Spleen (tissue), 13 donors: Measurements from ENCODE around the gene IL9. TPM values are rescaled to one million over a fixed set of nuclear protein-coding genes. Genes with fewer than 3 reads are reported as not detected.

ENCODE experiments used
- DNase-seq: peaks from one replicate; pipeline ENCODE4 v3.0.0-alpha.2; 2020
- H3K27ac ChIP-seq, 8 donors: fragments of 200-600 bp; sonication (generic) in 7 of 8; 1 replicate in 4 of 8; 2 replicates in 4 of 8; pipeline versions ENCODE4 v1.5.0 to v1.8.0; 2016 to 2021; ENCODE audit warnings: inconsistent platforms in 4 of 8, mild to moderate bottlenecking in 4 of 8, moderate library complexity in 1 of 8
- H3K27me3 ChIP-seq, 7 donors: fragments of 200-600 bp; sonication (generic) in 6 of 7; replicated peaks in 1 of 7; 1 replicate in 4 of 7; 2 replicates in 3 of 7; pipeline versions ENCODE4 v1.5.0 to v1.8.0; 2016 to 2021; ENCODE audit warnings: inconsistent platforms in 3 of 7, mild to moderate bottlenecking in 1 of 7
- H3K36me3 ChIP-seq, 6 donors: fragments of 200-600 bp; sonication (generic) in 5 of 6; 1 replicate in 4 of 6; 2 replicates in 2 of 6; pipeline versions ENCODE4 v1.5.0 to v1.8.0; 2016 to 2021; ENCODE audit warnings: inconsistent platforms in 2 of 6
- H3K4me1 ChIP-seq, 6 donors: fragments of 200-600 bp; sonication (generic) in 5 of 6; 1 replicate in 3 of 6; 2 replicates in 3 of 6; pipeline versions ENCODE4 v1.5.0 to v1.8.0; 2016 to 2021; ENCODE audit warnings: inconsistent platforms in 3 of 6
- H3K4me3 ChIP-seq, 8 donors: fragments of 200-600 bp; sonication (generic) in 7 of 8; 1 replicate in 4 of 8; 2 replicates in 4 of 8; pipeline versions ENCODE4 v1.5.0 to v1.8.0; 2016 to 2021; ENCODE audit warnings: inconsistent platforms in 4 of 8, mild to moderate bottlenecking in 4 of 8, moderate library complexity in 2 of 8
- H3K9me3 ChIP-seq, 8 donors: fragments of 200-600 bp; sonication (generic) in 7 of 8; 1 replicate in 4 of 8; 2 replicates in 4 of 8; pipeline versions ENCODE4 v1.5.0 to v1.8.0; 2016 to 2021; ENCODE audit warnings: inconsistent platforms in 4 of 8
- POLR2A ChIP-seq, 3 donors: fragments of 450-650 bp; IDR thresholded peaks; one replicate each; pipeline ENCODE4 v1.5.1; 2017; ENCODE audit warnings: antibody characterized with exemption in 3 of 3, mild to moderate bottlenecking in 1 of 3
- POLR2AphosphoS5 ChIP-seq, 3 donors: sonication (generic); formaldehyde crosslinking; IDR thresholded peaks; one replicate each; pipeline ENCODE4 v1.5.1; 2017; ENCODE audit warnings: antibody characterized with exemption in 3 of 3
- WGBS, 5 donors: extraction: QIAGEN DNeasy Blood & Tissue Kit in 3 of 5; methylation state at CpG; one replicate each; pipeline versions ENCODE4 v1.1.5 to v1.1.7; 2013 to 2018; 5-methylcytosine and 5-hydroxymethylcytosine counted together
- intact Hi-C: fragments of 100-400 bp; cut with DNase I; formaldehyde crosslinking; loops from one replicate; pipeline ENCODE4 v1.15.0; 2023; ENCODE audit warnings: low total_unique reads
- long read RNA-seq, 2 donors: transcript quantifications; one replicate each; lab custom pipeline, GENCODE V29; 2026
- polyA plus RNA-seq, 3 donors: library from polyadenylated mRNA; stranded (reverse); fragments of 200-250 nt; gene quantifications; one replicate each; pipeline ENCODE4 v1.2.1, GENCODE V29; 2013
- total RNA-seq, 7 donors: library from RNA; depleted of rRNA in 3 of 7; stranded (reverse); fragments of >200 nt in 3 of 7; fragmentation: NEBNext Ultra II Directional in 4 of 7; extraction: Animal tissue kit (Norgen Biotek cat#: 25700) in 4 of 7; gene quantifications; one replicate each; pipeline versions ENCODE4 v1.1.0 to v1.2.1, GENCODE V29; 2016 to 2021
- TF ChIP-seq, protein P1 (sequence below), 11 experiments: fragments of 200-600 bp in 7 of 11; fragments of 450-650 bp in 4 of 11; sonication (generic) in 4 of 11; IDR thresholded peaks in 8 of 11; conservative IDR thresholded peaks in 3 of 11; 1 replicate in 7 of 11; 2 replicates in 4 of 11; pipeline versions ENCODE4 v1.4.0 to v1.8.0; 2016 to 2021; ENCODE audit warnings: antibody characterized with exemption in 11 of 11, inconsistent platforms in 4 of 11, mild to moderate bottlenecking in 1 of 11
- donor health status: healthy with polysubstance abuse.
- donor health status: DM: no; HTN: no; CAD: no; lungs with moderate emphysema.
- donor health status: DM: no; HTN: no; CAD: no.
- donor health status: Bipolar disorder and iron deficiency.
- donor health status: healthy.
- donor health status: DM: no; HTN: no; CAD: no.
- donor health status: DM: yes; HTN: yes; CAD: no.

IL9 gene
- total RNA-seq (not detected), polyA plus RNA-seq (not detected)
- long read RNA-seq, donor 1 = 0 reads
- long read RNA-seq, donor 2 = 0 reads

DNA sequence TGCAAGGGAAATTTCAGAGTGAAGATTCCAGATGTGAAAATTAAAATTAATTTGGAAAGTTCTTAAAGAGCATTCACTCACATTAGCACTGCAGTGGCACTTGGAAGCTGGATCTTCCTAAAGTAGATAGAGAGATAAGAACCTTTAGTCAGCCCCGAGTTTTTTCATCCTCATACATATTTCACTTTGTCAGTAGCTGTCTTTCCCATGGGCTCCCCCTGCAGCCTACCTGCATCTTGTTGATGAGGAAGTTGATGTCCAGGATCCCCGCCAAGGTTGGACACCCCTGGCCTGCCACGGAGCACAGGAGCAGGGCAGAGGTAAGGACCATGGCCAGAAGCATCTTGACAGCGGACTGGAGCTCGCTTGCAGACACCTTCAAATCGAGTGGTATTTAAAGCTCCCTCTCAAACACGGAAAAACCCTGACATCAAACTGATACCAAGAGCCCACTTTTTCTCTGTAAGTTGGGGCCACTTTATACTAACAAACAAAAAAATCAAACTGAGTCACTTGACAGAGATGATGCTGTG is at the start of gene IL9:
IL9 (minus strand) TSS at position 368 of the 533 bp plus-strand sequence; CDS start at position 343, 25 bp downstream.
- intact Hi-C loops = no loop called here
- H3K27me3 ChIP-seq = peaks cover 0 to 49% (median 0%) of the 10 kb centered on the region in 7 donors
- no peak for TF ChIP-seq POLR2A (IDR thresholded peaks at IDR 0.05)
- TF ChIP-seq, protein P1, sequence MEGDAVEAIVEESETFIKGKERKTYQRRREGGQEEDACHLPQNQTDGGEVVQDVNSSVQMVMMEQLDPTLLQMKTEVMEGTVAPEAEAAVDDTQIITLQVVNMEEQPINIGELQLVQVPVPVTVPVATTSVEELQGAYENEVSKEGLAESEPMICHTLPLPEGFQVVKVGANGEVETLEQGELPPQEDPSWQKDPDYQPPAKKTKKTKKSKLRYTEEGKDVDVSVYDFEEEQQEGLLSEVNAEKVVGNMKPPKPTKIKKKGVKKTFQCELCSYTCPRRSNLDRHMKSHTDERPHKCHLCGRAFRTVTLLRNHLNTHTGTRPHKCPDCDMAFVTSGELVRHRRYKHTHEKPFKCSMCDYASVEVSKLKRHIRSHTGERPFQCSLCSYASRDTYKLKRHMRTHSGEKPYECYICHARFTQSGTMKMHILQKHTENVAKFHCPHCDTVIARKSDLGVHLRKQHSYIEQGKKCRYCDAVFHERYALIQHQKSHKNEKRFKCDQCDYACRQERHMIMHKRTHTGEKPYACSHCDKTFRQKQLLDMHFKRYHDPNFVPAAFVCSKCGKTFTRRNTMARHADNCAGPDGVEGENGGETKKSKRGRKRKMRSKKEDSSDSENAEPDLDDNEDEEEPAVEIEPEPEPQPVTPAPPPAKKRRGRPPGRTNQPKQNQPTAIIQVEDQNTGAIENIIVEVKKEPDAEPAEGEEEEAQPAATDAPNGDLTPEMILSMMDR (IDR thresholded peaks at IDR 0.05 in 8 of 11, conservative IDR thresholded peaks at IDR 0.05 in 3 of 11) = no peak
- TF ChIP-seq POLR2AphosphoS5 (IDR thresholded peaks at IDR 0.05) = no peak
- H3K36me3 ChIP-seq = no peaks in the 10 kb centered on the region
- H3K27ac ChIP-seq = no peak within 1 kb of the TSS
- H3K4me3 ChIP-seq = no peak within 1 kb of the TSS
- H3K9me3 ChIP-seq = no peaks in the 10 kb centered on the region
- 50 to 55% (median 52%) methylated on average over 7 of the region's 7 CpGs for WGBS, 5 donors
- no peaks in the 10 kb centered on the region for H3K4me1 ChIP-seq
- DNase-seq = no peak

DNA sequence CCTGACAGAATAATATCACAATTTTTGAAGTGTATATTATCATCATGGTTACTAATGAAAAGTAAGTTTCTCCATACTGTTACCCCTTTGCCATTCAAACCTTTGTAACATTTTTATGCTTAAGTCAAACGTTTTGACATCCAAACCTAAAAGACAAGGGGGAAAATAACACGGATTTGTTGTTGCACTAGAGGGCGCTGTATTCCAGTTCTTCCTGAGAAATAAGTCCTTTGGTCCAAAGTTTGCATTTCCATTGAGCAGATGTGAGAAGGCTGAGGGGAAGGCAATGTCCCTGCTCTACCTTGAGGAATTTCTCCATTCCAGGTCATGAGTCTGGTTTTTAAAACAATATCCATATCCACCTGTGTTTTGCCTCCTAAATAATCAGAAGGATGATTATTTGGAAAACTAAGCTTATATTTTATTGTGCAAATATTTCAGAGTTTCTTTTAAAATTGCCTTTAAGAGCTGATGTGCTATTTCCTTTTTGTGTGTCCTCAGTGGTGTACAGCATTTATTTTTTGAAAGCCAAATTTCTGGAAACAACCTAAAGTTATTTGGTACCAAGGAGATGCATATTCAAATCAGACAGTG is 49.4 kb upstream of the IL9 start:
- H3K36me3 ChIP-seq = no peaks in the 10 kb centered on the region
- no peak overlapping the region for H3K27ac ChIP-seq
- H3K9me3 ChIP-seq = no peaks in the 10 kb centered on the region
- TF ChIP-seq POLR2AphosphoS5 (IDR thresholded peaks at IDR 0.05) = no peak
- TF ChIP-seq, protein P1 (IDR thresholded peaks at IDR 0.05 in 8 of 11, conservative IDR thresholded peaks at IDR 0.05 in 3 of 11) = peak in 10 of 11 experiments; percentile 25 to 81 (median 67)
- intact Hi-C loops = loop anchor here (5.0 to 10.0 kb wide), 3 partner anchors 137 to 270 kb away; no protein-coding TSS in a partner anchor
- H3K27me3 ChIP-seq = no peaks in the 10 kb centered on the region
- no peak for DNase-seq
- 0 to 1% (median 0%) methylated on average over 3 of the region's 3 CpGs for WGBS, 5 donors
- no peaks in the 10 kb centered on the region for H3K4me1 ChIP-seq
- no peak overlapping the region for H3K4me3 ChIP-seq

DNA sequence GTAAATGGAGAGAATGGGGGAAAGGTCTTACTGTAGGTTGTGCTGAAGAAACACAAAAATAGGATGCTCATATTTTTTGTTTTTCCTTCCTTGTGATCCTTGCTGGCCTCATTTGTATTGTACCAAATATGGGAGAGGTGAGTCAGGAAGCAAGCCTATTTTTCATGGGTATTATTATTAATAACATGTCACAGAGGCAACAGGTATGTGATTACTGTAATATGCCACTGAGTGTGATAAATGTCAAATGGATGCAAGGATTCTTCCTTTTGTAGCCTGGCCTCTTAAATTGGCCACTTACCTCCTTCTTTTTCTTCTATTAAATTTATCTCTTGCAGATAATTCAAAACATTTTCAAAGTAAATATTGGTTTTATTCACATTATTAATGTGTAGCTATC is 48.9 kb upstream of the IL9 start:
- H3K27ac ChIP-seq = no peak overlapping the region
- TF ChIP-seq POLR2A (IDR thresholded peaks at IDR 0.05) = no peak
- TF ChIP-seq, protein P1 (IDR thresholded peaks at IDR 0.05 in 8 of 11, conservative IDR thresholded peaks at IDR 0.05 in 3 of 11) = no peak
- no peak for TF ChIP-seq POLR2AphosphoS5 (IDR thresholded peaks at IDR 0.05)
- no peaks in the 10 kb centered on the region for H3K4me1 ChIP-seq
- H3K4me3 ChIP-seq = no peak overlapping the region
- no peak for DNase-seq
- H3K9me3 ChIP-seq = no peaks in the 10 kb centered on the region
- H3K36me3 ChIP-seq = no peaks in the 10 kb centered on the region
- H3K27me3 ChIP-seq = no peaks in the 10 kb centered on the region
- intact Hi-C loops = loop anchor here (10.0 kb wide), 2 partner anchors 230 to 270 kb away; no protein-coding TSS in a partner anchor

DNA sequence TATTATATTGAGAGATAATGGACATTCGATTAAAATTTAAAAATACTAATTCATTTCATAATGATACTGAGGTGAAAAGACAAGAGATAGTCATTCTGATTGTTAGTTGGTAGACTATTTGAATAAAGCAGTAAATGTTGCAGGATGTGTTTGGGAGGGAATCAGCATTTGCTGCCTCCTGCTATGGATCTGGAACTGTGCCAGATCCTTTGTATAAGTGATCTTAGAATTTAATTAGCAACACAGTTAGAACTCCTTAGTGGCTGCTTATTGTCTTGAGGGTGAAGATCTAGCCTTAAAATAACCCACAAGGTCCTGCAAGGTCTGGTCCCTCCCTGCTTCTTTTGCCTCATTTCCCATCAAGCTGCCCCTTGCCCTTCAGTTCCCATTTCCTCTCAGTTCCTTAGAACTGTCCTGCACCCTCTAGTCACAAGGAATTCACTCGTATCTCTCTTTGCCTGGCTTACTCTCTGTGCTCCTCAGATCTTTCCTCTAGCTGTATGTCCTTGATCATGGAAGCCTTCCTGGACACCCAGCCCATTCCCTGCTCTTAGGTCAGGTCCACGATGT is 46.6 kb upstream of the IL9 start:
- no peaks in the 10 kb centered on the region for H3K9me3 ChIP-seq
- H3K27ac ChIP-seq = no peak overlapping the region
- no peak overlapping the region for H3K4me3 ChIP-seq
- DNase-seq = no peak
- TF ChIP-seq POLR2AphosphoS5 (IDR thresholded peaks at IDR 0.05) (no peak), POLR2A (IDR thresholded peaks at IDR 0.05) (no peak)
- H3K36me3 ChIP-seq = no peaks in the 10 kb centered on the region
- H3K4me1 ChIP-seq = no peaks in the 10 kb centered on the region
- 54 to 74% (median 63%) methylated on average over 3 of the region's 3 CpGs for WGBS, 5 donors
- intact Hi-C loops = loop anchor here (10.0 kb wide), 2 partner anchors 233 to 273 kb away; no protein-coding TSS in a partner anchor
- peaks cover 0 to 8% (median 0%) of the 10 kb centered on the region in 7 donors for H3K27me3 ChIP-seq
